Activated CD4-positive, alpha-beta T cell treated with anti-CD3 and anti-CD28 coated beads, Interleukin-2, amount 10 ng/mL, durations not matched to agents 7 days and 5 days (primary cell): ENCODE data around the gene SDR42E2. TPM values are rescaled to one million over a fixed set of nuclear protein-coding genes. Genes with fewer than 3 reads are reported as not detected.
"Not testable (repeated sequence)": the region's sequence is repeated elsewhere in the genome, so short reads cannot be mapped to it uniquely, and the experiment has no call there.

Source experiments
- CTCF ChIA-PET: fragments of 350-600 bp; sonication (Branson Sonifier 250); formaldehyde crosslinking; loops from one replicate; lab custom pipeline; 2021; ENCODE audit warnings: antibody characterized with exemption; lab: Charles Lee
- POLR2A ChIA-PET: fragments of 350-600 bp; sonication (Branson Sonifier 250); formaldehyde crosslinking; loops from one replicate; lab custom pipeline; 2021; ENCODE audit warnings: antibody characterized with exemption; lab: Charles Lee
- DNase-seq: peaks from one replicate; pipeline ENCODE4 v3.0.0-alpha.2; 2020
- H3K27ac Mint-ChIP-seq: one replicate; pipeline ENCODE4 v1.8.0; 2021; ENCODE audit warnings: mild to moderate bottlenecking, moderate library complexity, mixed read lengths
- H3K27me3 Mint-ChIP-seq: one replicate; pipeline ENCODE4 v1.8.0; 2021; ENCODE audit warnings: mixed read lengths
- H3K36me3 Mint-ChIP-seq: one replicate; pipeline ENCODE4 v1.8.0; 2021; ENCODE audit warnings: low read depth, mixed read lengths
- H3K4me1 Mint-ChIP-seq: one replicate; pipeline ENCODE4 v1.8.0; 2021; ENCODE audit warnings: mixed read lengths
- H3K4me3 Mint-ChIP-seq: one replicate; pipeline ENCODE4 v1.8.0; 2021; ENCODE audit warnings: mild to moderate bottlenecking, moderate library complexity, mixed read lengths
- H3K9me3 Mint-ChIP-seq: one replicate; pipeline ENCODE4 v1.8.0; 2021; ENCODE audit warnings: mixed read lengths
- total RNA-seq, 2 experiments: library from RNA; stranded (reverse); gene quantifications; one replicate each; pipeline ENCODE4 v1.2.3, GENCODE V29; 2021

Gene SDR42E2
- total RNA-seq, 2 experiments from 2014 or later, result 0.22 TPM; not detected in 1

DNA sequence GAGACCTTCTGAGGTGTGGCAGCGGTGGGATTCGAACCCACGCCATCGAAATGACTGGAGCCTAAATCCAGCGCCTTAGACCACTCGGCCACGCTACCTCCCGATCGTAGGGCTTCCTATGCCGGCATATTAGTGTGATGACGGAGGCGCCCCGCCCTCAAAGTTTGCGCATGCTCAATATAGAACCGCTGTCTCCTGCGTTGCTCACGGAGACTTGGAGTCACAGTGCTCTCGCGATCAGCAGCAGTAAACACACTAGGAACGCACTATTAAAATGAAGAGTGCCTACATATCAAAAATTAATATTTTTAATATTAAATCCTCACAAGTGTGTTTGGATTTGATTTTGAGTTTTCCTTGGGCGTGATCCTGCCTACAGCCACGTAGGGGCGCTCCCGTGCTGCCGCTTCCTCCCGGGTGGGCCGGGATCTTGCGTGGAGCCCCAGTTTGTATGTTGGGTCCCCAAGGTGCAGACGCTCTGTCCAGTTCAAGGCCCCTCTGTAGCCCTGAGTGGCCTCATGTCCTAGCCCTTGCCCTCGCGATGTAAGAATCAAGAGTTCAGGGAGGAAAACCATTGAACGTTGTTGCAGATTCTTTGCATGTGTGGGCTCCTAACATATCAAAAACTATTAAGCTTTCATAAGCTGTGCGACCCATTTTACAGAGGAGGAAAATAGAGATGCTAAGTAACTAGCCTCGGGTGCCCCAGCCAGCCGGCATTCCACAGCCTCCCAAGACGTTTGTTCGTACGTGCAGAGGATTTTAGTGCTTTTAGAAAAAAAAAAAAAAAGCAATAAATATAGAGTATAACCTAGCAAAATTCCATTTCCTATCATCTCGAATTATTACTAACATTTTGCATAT is 33.6 kb downstream of the SDR42E2 start:
- H3K27ac Mint-ChIP-seq, result peak overlapping the region; percentile 92
- ChIA-PET CTCF (interaction anchor here (0.6 to 4.9 kb wide), 9 partner anchors 10 to 1304 kb away, joined by 3 to 37 read pairs (median 5); partner anchors contain the start of genes EEF2K and POLR3E), POLR2A (no interaction called here)
- H3K36me3 Mint-ChIP-seq, result peaks cover 12% of the 10 kb centered on the region
- H3K4me3 Mint-ChIP-seq, result peak overlapping the region; percentile 79
- H3K4me1 Mint-ChIP-seq, result peaks cover 56% of the 10 kb centered on the region
- peaks cover 8% of the 10 kb centered on the region for H3K9me3 Mint-ChIP-seq
- peak; percentile 90 for DNase-seq
- H3K27me3 Mint-ChIP-seq, result peaks cover 2% of the 10 kb centered on the region

DNA sequence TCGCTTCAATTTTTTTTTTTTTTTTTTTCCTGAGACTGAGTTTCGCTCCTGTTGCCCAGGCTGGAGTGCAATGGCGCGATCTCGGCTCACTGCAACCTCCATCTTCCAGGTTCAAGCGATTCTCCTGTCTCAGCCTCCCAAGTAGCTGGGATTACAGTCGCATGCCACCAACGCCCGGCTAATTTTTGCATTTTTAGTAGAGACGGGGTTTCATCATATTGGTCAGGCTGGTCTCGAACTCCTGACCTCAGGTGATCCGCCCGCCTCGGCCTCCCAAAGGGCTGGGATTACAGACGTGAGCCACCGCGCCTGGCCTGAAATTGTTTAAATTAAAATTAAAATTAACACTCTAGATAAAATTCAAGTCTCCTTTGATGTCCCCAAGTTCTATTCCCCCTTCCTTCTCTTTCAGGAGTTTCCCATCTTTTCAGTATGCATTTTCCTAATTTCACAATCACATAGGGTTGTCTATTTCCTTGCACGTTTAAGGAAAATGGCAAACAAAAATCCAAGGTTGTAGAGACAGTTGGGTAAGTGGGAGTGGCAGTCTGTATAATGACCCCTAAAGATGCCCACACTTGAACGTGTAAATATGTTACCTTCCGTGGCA is 34.4 kb downstream of the SDR42E2 start:
- H3K27ac Mint-ChIP-seq, POLR2A ChIA-PET, H3K9me3 Mint-ChIP-seq, DNase-seq, H3K27me3 Mint-ChIP-seq: not testable (repeated sequence)
- peak overlapping the region; percentile 79 for H3K4me3 Mint-ChIP-seq
- H3K4me1 Mint-ChIP-seq, result peaks cover 56% of the 10 kb centered on the region
- peaks cover 12% of the 10 kb centered on the region for H3K36me3 Mint-ChIP-seq
- CTCF ChIA-PET, result interaction anchor here (0.6 to 4.9 kb wide), 9 partner anchors 9 to 1303 kb away, joined by 3 to 37 read pairs (median 3); partner anchors contain the start of genes EEF2K and POLR3E

DNA sequence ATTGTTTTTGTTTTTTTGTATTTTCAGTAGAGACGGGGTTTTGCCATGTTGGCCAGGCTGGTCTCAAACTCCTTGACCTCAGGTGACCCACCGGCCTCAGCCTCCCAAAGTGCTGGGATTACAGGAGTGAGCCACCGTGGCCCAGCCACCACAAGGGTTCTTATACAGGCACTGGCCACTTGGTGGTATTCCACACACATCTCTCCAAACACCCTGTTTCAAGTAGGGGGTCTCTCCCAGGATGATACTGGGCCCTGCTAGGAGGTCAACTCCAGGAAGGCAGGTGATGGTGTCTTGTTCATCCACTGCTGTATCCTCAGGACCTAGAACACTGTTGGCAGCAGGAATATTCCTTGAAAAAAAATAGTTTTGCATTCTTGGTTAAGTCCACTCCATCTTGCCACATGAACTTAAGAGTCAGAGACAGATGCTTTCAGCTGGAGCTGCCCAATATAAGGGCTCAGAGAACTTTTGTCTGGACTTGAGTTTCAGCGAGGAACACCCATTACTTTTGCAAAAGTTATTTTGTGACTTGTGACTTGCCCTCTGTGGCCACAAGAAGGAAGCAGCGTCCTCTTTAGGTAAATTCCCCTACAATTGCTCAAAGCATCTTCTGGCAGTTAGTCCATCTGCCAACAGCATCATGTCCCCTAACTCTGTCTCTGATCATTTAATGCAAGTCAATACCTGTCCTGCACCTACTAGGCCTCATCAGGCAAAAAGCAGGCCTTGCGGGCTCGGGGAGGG is 36.4 kb downstream of the SDR42E2 start:
- H3K36me3 Mint-ChIP-seq, result peaks cover 8% of the 10 kb centered on the region
- peaks cover 40% of the 10 kb centered on the region for H3K4me1 Mint-ChIP-seq
- H3K27ac Mint-ChIP-seq, result no peak overlapping the region
- CTCF ChIA-PET, result interaction anchor here (0.5 to 2.5 kb wide), 4 partner anchors 43 to 102 kb away, joined by 3 to 12 read pairs (median 3); partner anchors contain the start of gene POLR3E
- DNase-seq, result no peak
- no peak overlapping the region for H3K4me3 Mint-ChIP-seq
- POLR2A ChIA-PET, result no interaction called here
- H3K9me3 Mint-ChIP-seq, result peaks cover 4% of the 10 kb centered on the region
- H3K27me3 Mint-ChIP-seq, result peaks cover 2% of the 10 kb centered on the region

DNA sequence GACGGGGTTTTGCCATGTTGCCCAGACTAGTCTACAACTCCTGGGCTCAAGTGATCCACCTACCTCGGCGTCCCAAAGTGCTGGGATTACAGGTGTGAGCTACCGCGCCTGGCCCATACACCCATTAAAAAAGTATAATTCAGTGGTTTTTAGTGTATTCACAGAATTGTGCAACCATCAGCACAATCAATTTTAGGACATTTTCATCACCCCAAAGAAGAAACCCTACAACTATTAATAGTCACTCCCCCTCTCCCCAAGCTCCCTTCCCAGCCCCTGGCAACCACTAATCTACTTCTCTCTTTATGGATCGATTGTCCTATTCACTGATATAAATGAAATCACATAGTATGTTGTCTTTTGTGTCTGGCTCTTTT is 39.9 kb downstream of the SDR42E2 start:
- Mint-ChIP-seq H3K27me3 (no peaks in the 10 kb centered on the region), H3K4me1 (peaks cover 29% of the 10 kb centered on the region), H3K9me3 (no peaks in the 10 kb centered on the region), H3K4me3 (no peak overlapping the region), H3K36me3 (peaks cover 2% of the 10 kb centered on the region), H3K27ac (no peak overlapping the region)
- CTCF ChIA-PET, result interaction anchor here (1.4 to 2.3 kb wide), 2 partner anchors 14 to 95 kb away, joined by 3 to 9 read pairs; partner anchors contain the start of gene POLR3E
- DNase-seq, result no peak
- POLR2A ChIA-PET, result no interaction called here

DNA sequence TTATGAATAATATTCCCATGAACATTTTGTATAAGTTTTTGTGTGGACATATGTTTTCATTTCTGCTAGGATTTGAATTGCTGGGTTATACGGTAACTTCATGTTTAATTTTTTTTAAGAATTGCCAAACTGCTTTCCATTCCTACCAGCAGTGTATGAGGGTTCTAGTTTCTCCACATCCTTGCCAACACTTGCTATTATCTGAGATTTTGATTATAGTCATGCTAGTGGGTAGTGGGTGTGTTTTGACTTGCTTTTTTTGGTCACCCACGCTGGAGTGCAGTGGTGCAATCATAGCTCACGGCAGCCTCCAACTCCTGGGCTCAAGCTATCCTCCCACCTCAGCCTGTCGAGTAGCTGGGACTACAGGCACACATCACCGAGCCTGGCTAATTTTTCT is 40.8 kb downstream of the SDR42E2 start:
- DNase-seq, result no peak
- POLR2A ChIA-PET, result no interaction called here
- no peak overlapping the region for H3K27ac Mint-ChIP-seq
- no peak overlapping the region for H3K4me3 Mint-ChIP-seq
- H3K27me3 Mint-ChIP-seq, result no peaks in the 10 kb centered on the region
- peaks cover 4% of the 10 kb centered on the region for H3K36me3 Mint-ChIP-seq
- CTCF ChIA-PET, result interaction anchor here (2.5 to 6.9 kb wide), 3 partner anchors 12 to 97 kb away, joined by 7 to 48 read pairs (median 16); partner anchors contain the start of gene POLR3E
- H3K4me1 Mint-ChIP-seq, result peaks cover 35% of the 10 kb centered on the region
- H3K9me3 Mint-ChIP-seq, result no peaks in the 10 kb centered on the region

DNA sequence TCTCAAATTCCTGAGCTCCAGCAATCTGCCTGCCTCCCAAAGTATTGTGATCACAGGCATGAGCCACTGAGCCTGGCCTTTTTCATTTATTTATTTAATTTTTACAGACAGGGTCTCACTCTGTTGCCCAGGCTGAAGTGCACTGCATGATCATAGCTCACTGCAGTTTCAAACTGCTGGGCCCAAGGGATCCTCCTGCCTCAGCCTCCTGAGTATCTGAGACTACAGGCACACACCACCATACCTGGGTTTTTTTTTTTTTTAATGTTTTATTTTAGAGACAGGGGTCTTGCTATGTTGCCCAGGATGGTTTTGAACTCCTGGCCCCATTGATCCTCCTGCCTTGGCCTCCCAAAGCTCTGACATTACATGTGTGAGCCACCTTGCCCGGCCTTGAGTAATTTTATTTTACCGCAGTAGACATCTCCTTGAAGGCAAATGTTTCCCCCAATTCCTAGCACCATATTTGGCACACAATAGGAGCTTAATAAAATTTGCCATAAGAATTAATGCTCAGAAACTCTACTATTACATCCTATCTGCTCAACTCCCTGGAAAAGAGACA is 41.9 kb downstream of the SDR42E2 start:
- no peak for DNase-seq
- H3K27me3 Mint-ChIP-seq, result no peaks in the 10 kb centered on the region
- POLR2A ChIA-PET, result interaction anchor here (0.6 kb wide), 1 partner anchor 244 kb away, joined by 3 read pairs; no protein-coding TSS in a partner anchor
- peaks cover 4% of the 10 kb centered on the region for H3K36me3 Mint-ChIP-seq
- CTCF ChIA-PET, result interaction anchor here (0.6 to 6.9 kb wide), 6 partner anchors 9 to 1856 kb away, joined by 3 to 48 read pairs (median 12); partner anchors contain the start of gene POLR3E
- H3K4me3 Mint-ChIP-seq, result no peak overlapping the region
- H3K4me1 Mint-ChIP-seq, result peaks cover 30% of the 10 kb centered on the region
- no peaks in the 10 kb centered on the region for H3K9me3 Mint-ChIP-seq
- H3K27ac Mint-ChIP-seq, result no peak overlapping the region

DNA sequence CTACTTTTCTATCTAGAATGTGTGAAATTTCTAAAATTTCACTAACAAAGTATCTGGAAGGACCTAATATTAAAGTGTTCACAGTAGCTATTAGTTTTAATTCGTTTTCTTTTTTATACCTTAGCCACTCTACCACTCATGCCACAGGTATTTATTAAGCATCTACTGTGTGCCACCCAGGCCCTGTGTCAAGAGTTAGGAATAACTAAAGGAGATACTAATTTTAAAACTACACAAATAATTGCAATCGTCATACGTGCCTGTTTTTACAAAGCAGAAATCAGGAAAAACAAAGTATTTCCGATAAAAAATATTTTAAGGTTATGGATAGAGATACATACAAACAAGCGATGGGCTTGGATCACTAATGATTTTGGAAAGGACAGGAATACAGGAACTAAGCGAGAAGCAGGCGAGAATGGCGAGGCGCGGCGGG is 43.3 kb downstream of the SDR42E2 start:
- Mint-ChIP-seq H3K4me3 (peak overlapping the region; percentile 93), H3K27ac (peak overlapping the region; percentile 76), H3K36me3 (peaks cover 7% of the 10 kb centered on the region), H3K9me3 (no peaks in the 10 kb centered on the region), H3K27me3 (no peaks in the 10 kb centered on the region), H3K4me1 (peaks cover 33% of the 10 kb centered on the region)
- ChIA-PET POLR2A (interaction anchor here (0.8 to 1.0 kb wide), 2 partner anchors 95 to 119 kb away, joined by 3 to 4 read pairs; no protein-coding TSS in a partner anchor), CTCF (interaction anchor here (0.9 to 6.9 kb wide), 11 partner anchors 10 to 95 kb away, joined by 3 to 48 read pairs (median 7); partner anchors contain the start of gene POLR3E)
- DNase-seq, result no peak

DNA sequence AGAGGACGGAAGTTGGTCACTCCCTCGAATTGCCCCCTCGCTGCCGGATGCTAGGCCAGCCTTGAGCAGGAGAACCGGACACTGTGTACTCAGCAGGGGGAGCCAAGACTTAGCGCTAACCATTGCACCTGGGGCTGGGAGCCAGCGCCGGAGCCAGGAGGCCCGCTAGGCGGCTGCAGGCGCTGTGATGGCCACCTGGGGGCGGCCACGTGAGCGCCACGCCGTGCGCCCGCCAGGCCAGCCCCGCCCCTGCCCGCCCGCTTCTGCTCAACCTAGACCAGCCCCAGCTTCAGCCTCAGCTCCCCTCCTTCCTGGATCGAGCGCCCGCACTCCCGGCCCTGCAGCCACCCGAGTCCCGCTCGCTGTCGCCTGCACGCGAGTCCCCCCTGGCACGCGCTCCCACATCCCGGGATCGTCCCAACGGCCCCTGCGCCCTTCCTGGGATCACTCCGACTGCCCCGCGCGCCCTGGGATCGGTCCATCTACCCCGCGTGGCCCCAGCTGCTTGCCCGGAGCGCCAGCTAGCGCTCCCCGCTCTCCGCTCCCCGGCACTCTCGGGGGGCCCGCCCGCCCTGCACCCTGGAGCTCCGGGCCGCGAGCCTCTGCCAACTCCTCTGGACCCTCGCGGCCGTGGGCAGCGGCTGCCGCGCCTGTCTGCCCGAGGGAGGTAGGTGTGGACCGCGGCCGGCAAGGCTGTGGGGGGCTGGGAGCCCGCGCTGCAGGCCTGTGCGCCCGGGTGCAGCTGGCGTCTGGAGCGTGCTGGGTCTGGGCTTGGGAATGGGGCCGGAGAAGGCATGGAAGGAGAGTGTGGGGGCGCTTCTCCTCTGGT is 43.9 kb downstream of the SDR42E2 start, which contains the start of gene EEF2K:
Gene EEF2K (plus strand): TSS at position 266 of the 829 bp plus-strand sequence. CDS start 19,452 bp downstream, outside the sequence.
- no peaks in the 10 kb centered on the region for H3K27me3 Mint-ChIP-seq
- peak; percentile 83 for DNase-seq
- H3K4me1 Mint-ChIP-seq, result peaks cover 33% of the 10 kb centered on the region
- POLR2A ChIA-PET, result interaction anchor here (0.8 to 1.0 kb wide), 2 partner anchors 95 to 118 kb away, joined by 3 to 4 read pairs; no protein-coding TSS in a partner anchor
- no peaks in the 10 kb centered on the region for H3K9me3 Mint-ChIP-seq
- H3K36me3 Mint-ChIP-seq, result peaks cover 13% of the 10 kb centered on the region
- H3K4me3 Mint-ChIP-seq, result peak within 1 kb of the TSS; percentile 93
- H3K27ac Mint-ChIP-seq, result peak within 1 kb of the TSS; percentile 83
- CTCF ChIA-PET, result interaction anchor here (0.6 to 6.9 kb wide), 12 partner anchors 11 to 199 kb away, joined by 3 to 48 read pairs (median 4); partner anchors contain the start of gene POLR3E

DNA sequence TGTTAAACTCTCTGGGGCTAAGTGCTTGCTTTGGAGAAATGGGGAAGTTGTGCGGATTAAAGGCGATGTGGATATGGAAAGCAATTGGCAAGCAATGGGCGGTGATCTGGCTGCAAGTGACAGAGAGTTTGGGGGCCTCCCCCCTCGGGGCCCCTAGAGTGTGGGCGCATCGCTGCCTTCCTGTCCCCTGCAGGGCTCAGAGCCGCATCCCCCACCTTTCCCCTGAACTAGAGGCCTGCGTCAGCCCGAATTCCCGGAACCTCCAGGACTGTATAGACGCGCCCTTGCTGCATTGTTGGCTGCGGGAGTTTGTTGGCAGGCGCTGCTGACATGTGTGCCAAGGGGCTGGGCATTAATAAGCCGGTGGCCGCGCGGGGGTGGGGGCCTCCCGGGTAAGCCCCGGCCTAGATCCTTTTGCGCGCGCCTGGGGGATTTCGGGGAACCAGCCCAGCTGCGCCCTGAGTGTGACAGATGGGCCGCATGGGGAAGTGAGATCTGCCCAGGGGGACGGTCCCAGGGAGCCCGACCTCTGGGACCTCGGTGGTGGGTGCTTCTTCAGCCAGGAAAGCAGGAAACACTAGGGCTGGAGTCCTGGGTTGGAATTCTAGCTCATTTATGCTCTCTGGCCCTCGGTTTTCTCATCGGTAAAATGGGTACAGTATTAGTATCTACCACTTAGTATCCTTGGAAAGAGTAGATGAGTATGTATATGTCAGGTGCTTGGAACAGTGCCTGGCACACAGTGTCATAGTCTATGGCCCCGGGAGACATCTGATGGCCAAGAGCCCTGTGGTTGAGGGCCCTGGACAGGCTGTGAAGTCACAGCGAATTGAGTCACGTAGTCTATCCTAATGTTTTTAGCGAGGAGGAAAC is 44.8 kb downstream of the SDR42E2 start:
- Mint-ChIP-seq H3K27ac (peak overlapping the region; percentile 83), H3K4me1 (peaks cover 33% of the 10 kb centered on the region), H3K36me3 (peaks cover 16% of the 10 kb centered on the region), H3K9me3 (no peaks in the 10 kb centered on the region), H3K4me3 (peak overlapping the region; percentile 93), H3K27me3 (no peaks in the 10 kb centered on the region)
- POLR2A ChIA-PET, result no interaction called here
- DNase-seq, result peak; percentile 25
- CTCF ChIA-PET, result interaction anchor here (1.0 to 6.9 kb wide), 10 partner anchors 10 to 200 kb away, joined by 3 to 48 read pairs (median 9); partner anchors contain the start of gene POLR3E

DNA sequence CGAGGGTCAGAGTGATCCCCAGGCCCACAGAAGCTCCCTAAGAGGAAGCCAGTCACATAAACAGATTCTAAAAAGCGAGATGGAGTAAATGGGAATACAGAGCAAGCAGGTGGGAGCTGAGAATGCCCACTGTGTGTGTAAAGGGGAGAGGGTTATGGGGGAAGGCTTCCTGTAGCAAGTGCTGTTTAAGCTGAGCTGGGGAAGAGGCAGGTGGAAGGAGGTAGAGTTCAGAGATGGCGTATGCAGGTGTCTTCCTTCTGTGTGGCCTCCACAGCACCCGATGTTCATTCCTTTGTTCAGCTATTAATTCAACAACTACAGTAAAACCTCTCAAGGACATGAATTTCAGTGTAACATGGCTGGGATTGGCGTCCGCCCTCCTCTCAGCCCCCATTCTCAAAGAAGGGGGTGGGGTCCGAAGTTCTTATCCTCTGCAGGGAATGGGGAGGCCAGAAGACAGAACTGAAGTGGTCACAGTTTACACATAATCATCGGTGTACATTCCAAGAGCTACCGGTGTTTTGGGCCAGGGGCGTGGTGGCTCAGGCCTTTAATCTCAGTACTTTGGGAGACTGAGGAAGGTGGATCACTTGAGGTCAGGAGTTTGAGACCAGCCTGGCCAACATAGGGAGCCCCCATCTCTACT is 45.5 kb downstream of the SDR42E2 start:
- no peak overlapping the region for H3K27ac Mint-ChIP-seq
- H3K4me1 Mint-ChIP-seq, result peaks cover 33% of the 10 kb centered on the region
- no peak for DNase-seq
- H3K27me3 Mint-ChIP-seq, result no peaks in the 10 kb centered on the region
- ChIA-PET CTCF (interaction anchor here (0.5 to 6.9 kb wide), 9 partner anchors 10 to 97 kb away, joined by 3 to 48 read pairs (median 9); partner anchors contain the start of gene POLR3E), POLR2A (no interaction called here)
- H3K4me3 Mint-ChIP-seq, result peak overlapping the region; percentile 93
- peaks cover 16% of the 10 kb centered on the region for H3K36me3 Mint-ChIP-seq
- H3K9me3 Mint-ChIP-seq, result no peaks in the 10 kb centered on the region
